Fibroblast of the aortic adventitia (primary cell): ENCODE measurements around the gene CCT4. TPM values are rescaled to one million over a fixed set of nuclear protein-coding genes. Genes with fewer than 3 reads are reported as not detected.

Experiments used
- DNase-seq: peaks from one replicate; pipeline ENCODE4 v3.0.0-alpha.2; 2010; ENCODE audit warnings: low read depth
- H3K4me3 ChIP-seq: 2 replicates; pipeline ENCODE4 v1.5.1; 2011; ENCODE audit warnings: low read depth, mild to moderate bottlenecking, control low read depth, low read length, moderate library complexity
- CTCF ChIP-seq: IDR thresholded peaks from 2 replicates; pipeline ENCODE4 v1.5.1; 2011; ENCODE audit warnings: mild to moderate bottlenecking, low read length, control low read depth, inconsistent platforms; ENCODE audit not compliant: insufficient read depth
- total RNA-seq: library from RNA; depleted of rRNA; stranded (reverse); fragments of >200 nt; gene quantifications from 2 replicates; pipeline ENCODE4 v1.2.3, GENCODE V29; 2012; ENCODE audit warnings: low replicate concordance

The CCT4 gene, protein sequence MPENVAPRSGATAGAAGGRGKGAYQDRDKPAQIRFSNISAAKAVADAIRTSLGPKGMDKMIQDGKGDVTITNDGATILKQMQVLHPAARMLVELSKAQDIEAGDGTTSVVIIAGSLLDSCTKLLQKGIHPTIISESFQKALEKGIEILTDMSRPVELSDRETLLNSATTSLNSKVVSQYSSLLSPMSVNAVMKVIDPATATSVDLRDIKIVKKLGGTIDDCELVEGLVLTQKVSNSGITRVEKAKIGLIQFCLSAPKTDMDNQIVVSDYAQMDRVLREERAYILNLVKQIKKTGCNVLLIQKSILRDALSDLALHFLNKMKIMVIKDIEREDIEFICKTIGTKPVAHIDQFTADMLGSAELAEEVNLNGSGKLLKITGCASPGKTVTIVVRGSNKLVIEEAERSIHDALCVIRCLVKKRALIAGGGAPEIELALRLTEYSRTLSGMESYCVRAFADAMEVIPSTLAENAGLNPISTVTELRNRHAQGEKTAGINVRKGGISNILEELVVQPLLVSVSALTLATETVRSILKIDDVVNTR
- 145 and 179 TPM in 2 replicates for total RNA-seq

DNA sequence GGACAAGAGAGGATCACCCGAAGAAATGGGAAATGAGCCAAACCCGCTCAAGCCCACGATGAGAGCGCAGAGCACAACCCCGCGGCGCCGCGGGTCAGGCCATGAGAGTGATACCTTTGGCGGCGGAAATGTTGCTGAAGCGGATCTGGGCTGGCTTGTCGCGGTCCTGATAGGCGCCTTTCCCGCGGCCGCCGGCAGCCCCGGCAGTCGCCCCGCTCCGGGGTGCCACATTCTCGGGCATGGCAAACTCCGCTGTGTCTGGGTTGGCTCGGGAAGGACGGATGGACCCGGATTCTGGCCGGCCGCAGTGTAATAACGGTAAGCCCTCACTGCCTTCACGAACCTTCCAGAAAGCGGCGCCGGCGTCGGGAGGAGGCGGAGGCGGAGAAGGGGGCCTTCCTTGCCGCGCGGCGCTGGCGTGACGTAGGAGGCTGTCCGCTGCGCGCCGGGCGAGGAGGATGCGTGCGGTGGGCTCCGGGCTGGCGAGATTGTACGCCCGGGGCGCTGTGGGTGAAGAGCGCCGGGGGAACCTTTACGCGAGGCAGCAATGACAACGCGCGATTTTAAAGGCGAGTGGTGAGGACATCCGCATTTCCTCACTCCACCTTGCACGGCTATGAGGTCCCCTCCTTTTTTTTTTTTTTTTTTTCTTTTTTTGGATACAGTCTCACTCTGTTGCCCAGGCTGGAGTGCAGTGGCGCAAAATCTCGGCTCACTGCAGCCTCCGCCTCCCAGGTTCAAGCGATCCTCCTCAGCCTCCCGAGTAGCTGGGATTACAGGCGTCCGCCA lies at the start of gene CCT4:
Gene CCT4 (minus strand): TSS at position 390 of the 789 bp plus-strand sequence. CDS start 149 bp downstream, at position 241.
- peak within 1 kb of the TSS; percentile 79 for H3K4me3 ChIP-seq
- peak; percentile 84 for DNase-seq
- TF ChIP-seq CTCF, result no peak

DNA sequence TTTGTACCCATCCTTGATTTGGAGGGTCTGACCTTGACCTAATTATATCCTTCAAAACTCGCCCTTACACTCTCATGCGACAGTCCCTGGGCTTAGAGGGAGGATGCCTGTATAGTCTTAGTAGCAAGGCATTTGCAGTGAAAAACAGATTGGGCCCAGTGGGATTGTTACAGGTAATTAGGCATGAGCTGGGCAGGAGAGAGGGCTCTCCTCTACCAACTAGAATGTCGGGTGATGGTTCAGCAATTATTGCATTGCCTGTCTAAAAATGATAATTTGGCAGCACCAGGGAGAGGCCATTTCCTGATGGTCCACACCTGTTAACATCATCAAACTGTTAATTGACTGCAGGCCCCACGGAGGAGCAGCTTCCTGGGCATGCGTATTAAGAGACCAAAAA lies 49.4 kb upstream of the CCT4 start:
- no peak for DNase-seq
- H3K4me3 ChIP-seq, result no peak overlapping the region
- TF ChIP-seq CTCF, result no peak

- no peak for DNase-seq
- no peak for TF ChIP-seq CTCF
- H3K4me3 ChIP-seq, result no peak overlapping the region
Observed at GRCh38 chr2:61937098-61937497, 48.6 kb upstream of the CCT4 start.

GRCh38 chr2:61928826-61929461 lies 40.5 kb upstream of the CCT4 start:
- no peak for TF ChIP-seq CTCF
- DNase-seq, result peak; percentile 43
- H3K4me3 ChIP-seq, result no peak overlapping the region

- no peak for DNase-seq
- TF ChIP-seq CTCF, result no peak
Observed at GRCh38 chr2:61926531-61927477, 38.3 kb upstream of the CCT4 start.

More at GRCh38 chr2:61926531-61927477, 38.3 kb upstream of the CCT4 start:
- no peak overlapping the region for H3K4me3 ChIP-seq
